KMS-11 (cell line): ENCODE measurements around the gene PCDHGC5.

Source experiments
- H2AFZ ChIP-seq: fragments of 200-600 bp; sonication (generic); 2 replicates; pipeline ENCODE4 v1.6.1; 2016; ENCODE audit warnings: antibody characterized with exemption, mixed run types, low read depth
- H3K27ac ChIP-seq: fragments of 200-600 bp; sonication (generic); 2 replicates; pipeline ENCODE4 v1.6.1; 2016; ENCODE audit warnings: mild to moderate bottlenecking, mixed run types
- H3K27me3 ChIP-seq: fragments of 200-600 bp; sonication (generic); 2 replicates; pipeline ENCODE4 v1.6.1; 2017; ENCODE audit warnings: mild to moderate bottlenecking, low read depth, mixed run types, moderate library complexity; ENCODE audit not compliant: insufficient read depth
- H3K36me3 ChIP-seq: fragments of 200-600 bp; sonication (generic); 2 replicates; pipeline ENCODE4 v1.6.1; 2017; ENCODE audit warnings: mild to moderate bottlenecking, mixed run types; ENCODE audit not compliant: insufficient read depth
- H3K4me1 ChIP-seq: fragments of 200-600 bp; sonication (generic); 2 replicates; pipeline ENCODE4 v1.6.1; 2016; ENCODE audit warnings: mild to moderate bottlenecking, low read depth, mixed run types; ENCODE audit not compliant: poor library complexity, severe bottlenecking
- H3K4me2 ChIP-seq: fragments of 200-600 bp; sonication (generic); 2 replicates; pipeline ENCODE4 v1.7.0; 2016; ENCODE audit warnings: mild to moderate bottlenecking, mixed run types
- H3K4me3 ChIP-seq: fragments of 200-600 bp; sonication (generic); IDR thresholded peaks from 2 replicates; pipeline ENCODE4 v1.6.1; 2017; ENCODE audit warnings: low read depth, low read length, mixed read lengths; ENCODE audit not compliant: insufficient read depth
- H3K79me2 ChIP-seq: fragments of 200-600 bp; sonication (generic); 2 replicates; pipeline ENCODE4 v1.6.1; 2016; ENCODE audit warnings: low read depth, mixed run types; ENCODE audit not compliant: insufficient read depth
- H3K9ac ChIP-seq: fragments of 200-600 bp; sonication (generic); 2 replicates; pipeline ENCODE4 v1.6.1; 2016; ENCODE audit warnings: mild to moderate bottlenecking, mixed run types
- H4K20me1 ChIP-seq: fragments of 200-600 bp; sonication (generic); 2 replicates; pipeline ENCODE4 v1.6.1; 2016; ENCODE audit warnings: mild to moderate bottlenecking, mixed run types; ENCODE audit not compliant: insufficient read depth
- TF ChIP-seq, protein P1 (sequence below): fragments of 200-600 bp; sonication (generic); conservative IDR thresholded peaks from 2 replicates; pipeline ENCODE4 v1.6.1; 2017; ENCODE audit warnings: low read depth, mild to moderate bottlenecking, antibody characterized with exemption, low read length, moderate library complexity, mixed read lengths

PCDHGC5 gene

DNA sequence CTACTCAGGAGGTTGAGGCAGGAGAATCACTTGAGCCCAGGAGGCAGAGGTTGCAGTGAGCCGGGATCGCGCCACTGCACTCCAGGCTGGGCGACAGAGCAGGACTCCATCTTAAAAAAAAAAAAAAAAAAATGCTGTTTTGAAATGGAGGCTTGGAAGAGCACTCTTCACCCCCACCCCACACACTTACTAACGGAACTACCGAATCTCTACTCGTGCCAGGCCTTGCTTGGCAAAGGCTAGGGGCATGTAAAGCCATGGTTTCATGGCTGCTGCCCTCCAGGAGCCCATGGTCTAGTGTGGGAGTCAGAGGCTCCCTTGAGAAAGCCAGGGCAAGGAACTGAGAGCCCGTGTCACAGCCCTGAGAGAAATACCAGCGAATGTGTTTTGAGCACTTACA is 21.3 kb downstream of the PCDHGC5 start:
- Histone ChIP-seq H3K27ac (no peak overlapping the region), H3K4me1 (no peaks in the 10 kb centered on the region), H3K4me3 (no peak overlapping the region), H3K36me3 (no peaks in the 10 kb centered on the region), H3K4me2 (no peak overlapping the region), H3K9ac (no peak overlapping the region), H3K79me2 (no peaks in the 10 kb centered on the region), H4K20me1 (no peaks in the 10 kb centered on the region), H3K27me3 (no peaks in the 10 kb centered on the region), H2AFZ (no peak overlapping the region)
- TF ChIP-seq, protein P1, sequence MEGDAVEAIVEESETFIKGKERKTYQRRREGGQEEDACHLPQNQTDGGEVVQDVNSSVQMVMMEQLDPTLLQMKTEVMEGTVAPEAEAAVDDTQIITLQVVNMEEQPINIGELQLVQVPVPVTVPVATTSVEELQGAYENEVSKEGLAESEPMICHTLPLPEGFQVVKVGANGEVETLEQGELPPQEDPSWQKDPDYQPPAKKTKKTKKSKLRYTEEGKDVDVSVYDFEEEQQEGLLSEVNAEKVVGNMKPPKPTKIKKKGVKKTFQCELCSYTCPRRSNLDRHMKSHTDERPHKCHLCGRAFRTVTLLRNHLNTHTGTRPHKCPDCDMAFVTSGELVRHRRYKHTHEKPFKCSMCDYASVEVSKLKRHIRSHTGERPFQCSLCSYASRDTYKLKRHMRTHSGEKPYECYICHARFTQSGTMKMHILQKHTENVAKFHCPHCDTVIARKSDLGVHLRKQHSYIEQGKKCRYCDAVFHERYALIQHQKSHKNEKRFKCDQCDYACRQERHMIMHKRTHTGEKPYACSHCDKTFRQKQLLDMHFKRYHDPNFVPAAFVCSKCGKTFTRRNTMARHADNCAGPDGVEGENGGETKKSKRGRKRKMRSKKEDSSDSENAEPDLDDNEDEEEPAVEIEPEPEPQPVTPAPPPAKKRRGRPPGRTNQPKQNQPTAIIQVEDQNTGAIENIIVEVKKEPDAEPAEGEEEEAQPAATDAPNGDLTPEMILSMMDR: no peak

DNA sequence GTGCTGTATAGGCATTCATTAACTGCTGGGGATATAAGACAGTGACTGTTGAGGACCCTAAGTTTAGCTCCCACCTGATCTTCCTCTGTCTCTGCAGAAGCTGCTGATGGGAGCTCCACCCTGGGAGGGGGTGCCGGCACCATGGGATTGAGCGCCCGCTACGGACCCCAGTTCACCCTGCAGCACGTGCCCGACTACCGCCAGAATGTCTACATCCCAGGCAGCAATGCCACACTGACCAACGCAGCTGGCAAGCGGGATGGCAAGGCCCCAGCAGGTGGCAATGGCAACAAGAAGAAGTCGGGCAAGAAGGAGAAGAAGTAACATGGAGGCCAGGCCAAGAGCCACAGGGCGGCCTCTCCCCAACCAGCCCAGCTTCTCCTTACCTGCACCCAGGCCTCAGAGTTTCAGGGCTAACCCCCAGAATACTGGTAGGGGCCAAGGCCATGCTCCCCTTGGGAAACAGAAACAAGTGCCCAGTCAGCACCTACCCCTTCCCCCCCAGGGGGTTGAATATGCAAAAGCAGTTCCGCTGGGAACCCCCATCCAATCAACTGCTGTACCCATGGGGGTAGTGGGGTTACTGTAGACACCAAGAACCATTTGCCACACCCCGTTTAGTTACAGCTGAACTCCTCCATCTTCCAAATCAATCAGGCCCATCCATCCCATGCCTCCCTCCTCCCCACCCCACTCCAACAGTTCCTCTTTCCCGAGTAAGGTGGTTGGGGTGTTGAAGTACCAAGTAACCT is 22.1 kb downstream of the PCDHGC5 start:
- Histone ChIP-seq H3K4me1 (no peaks in the 10 kb centered on the region), H3K4me2 (no peak overlapping the region), H3K79me2 (no peaks in the 10 kb centered on the region), H3K4me3 (no peak overlapping the region), H3K9ac (no peak overlapping the region), H3K36me3 (no peaks in the 10 kb centered on the region), H3K27me3 (no peaks in the 10 kb centered on the region), H3K27ac (no peak overlapping the region), H2AFZ (no peak overlapping the region), H4K20me1 (no peaks in the 10 kb centered on the region)
- TF ChIP-seq, protein P1: no peak

DNA sequence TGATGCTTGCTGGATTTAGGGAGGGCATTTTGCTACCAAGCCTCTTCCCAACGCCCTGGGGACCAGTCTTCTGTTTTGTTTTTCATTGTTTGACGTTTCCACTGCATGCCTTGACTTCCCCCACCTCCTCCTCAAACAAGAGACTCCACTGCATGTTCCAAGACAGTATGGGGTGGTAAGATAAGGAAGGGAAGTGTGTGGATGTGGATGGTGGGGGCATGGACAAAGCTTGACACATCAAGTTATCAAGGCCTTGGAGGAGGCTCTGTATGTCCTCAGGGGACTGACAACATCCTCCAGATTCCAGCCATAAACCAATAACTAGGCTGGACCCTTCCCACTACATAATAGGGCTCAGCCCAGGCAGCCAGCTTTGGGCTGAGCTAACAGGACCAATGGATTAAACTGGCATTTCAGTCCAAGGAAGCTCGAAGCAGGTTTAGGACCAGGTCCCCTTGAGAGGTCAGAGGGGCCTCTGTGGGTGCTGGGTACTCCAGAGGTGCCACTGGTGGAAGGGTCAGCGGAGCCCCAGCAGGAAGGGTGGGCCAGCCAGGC is 23.0 kb downstream of the PCDHGC5 start:
- Histone ChIP-seq H3K4me1 (no peaks in the 10 kb centered on the region), H3K4me3 (no peak overlapping the region), H3K9ac (no peak overlapping the region), H3K27ac (no peak overlapping the region), H3K36me3 (no peaks in the 10 kb centered on the region), H3K27me3 (no peaks in the 10 kb centered on the region), H3K4me2 (no peak overlapping the region), H2AFZ (no peak overlapping the region), H4K20me1 (no peaks in the 10 kb centered on the region), H3K79me2 (no peaks in the 10 kb centered on the region)
- TF ChIP-seq, protein P1: no peak

DNA sequence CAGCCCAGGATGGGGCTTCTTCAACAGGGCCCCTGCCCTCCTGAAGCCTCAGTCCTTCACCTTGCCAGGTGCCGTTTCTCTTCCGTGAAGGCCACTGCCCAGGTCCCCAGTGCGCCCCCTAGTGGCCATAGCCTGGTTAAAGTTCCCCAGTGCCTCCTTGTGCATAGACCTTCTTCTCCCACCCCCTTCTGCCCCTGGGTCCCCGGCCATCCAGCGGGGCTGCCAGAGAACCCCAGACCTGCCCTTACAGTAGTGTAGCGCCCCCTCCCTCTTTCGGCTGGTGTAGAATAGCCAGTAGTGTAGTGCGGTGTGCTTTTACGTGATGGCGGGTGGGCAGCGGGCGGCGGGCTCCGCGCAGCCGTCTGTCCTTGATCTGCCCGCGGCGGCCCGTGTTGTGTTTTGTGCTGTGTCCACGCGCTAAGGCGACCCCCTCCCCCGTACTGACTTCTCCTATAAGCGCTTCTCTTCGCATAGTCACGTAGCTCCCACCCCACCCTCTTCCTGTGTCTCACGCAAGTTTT is 23.6 kb downstream of the PCDHGC5 start:
- Histone ChIP-seq H4K20me1 (no peaks in the 10 kb centered on the region), H3K4me1 (no peaks in the 10 kb centered on the region), H3K9ac (no peak overlapping the region), H3K4me2 (no peak overlapping the region), H3K27ac (no peak overlapping the region), H3K36me3 (no peaks in the 10 kb centered on the region), H3K79me2 (no peaks in the 10 kb centered on the region), H2AFZ (no peak overlapping the region), H3K27me3 (no peaks in the 10 kb centered on the region), H3K4me3 (no peak overlapping the region)
- TF ChIP-seq, protein P1: peak; percentile 57
